Esophagus muscularis mucosa (tissue), 4 donors: ENCODE measurements around the gene IFIT5. TPM values are rescaled to one million over a fixed set of nuclear protein-coding genes. Genes with fewer than 3 reads are reported as not detected.
A peak's percentile ranks its signal among the peaks of the same experiment; 100 is the strongest.

Experiments used
- DNase-seq: peaks from one replicate; pipeline ENCODE4 v3.0.0-alpha.2; 2017; ENCODE audit errors: extremely low spot score
- H3K27ac ChIP-seq, 4 donors: fragments of 200-600 bp; sonication (generic); replicated peaks in 1 of 4; 1 replicate in 3 of 4; 2 replicates in 1 of 4; pipeline ENCODE4 v1.5.1; 2016 to 2019; ENCODE audit warnings: mild to moderate bottlenecking in 1 of 4
- H3K27me3 ChIP-seq, 4 donors: fragments of 200-600 bp; sonication (generic); one replicate each; pipeline versions ENCODE4 v1.5.1 to v1.6.0; 2016 to 2019
- H3K36me3 ChIP-seq, 4 donors: fragments of 200-600 bp; sonication (generic); one replicate each; pipeline ENCODE4 v1.5.1; 2016 to 2019
- H3K4me1 ChIP-seq, 4 donors: fragments of 200-600 bp; sonication (generic); one replicate each; pipeline ENCODE4 v1.5.1; 2016 to 2019
- H3K4me3 ChIP-seq, 4 donors: fragments of 200-600 bp; sonication (generic); 1 replicate in 2 of 4; 2 replicates in 2 of 4; pipeline ENCODE4 v1.5.1; 2016 to 2019; ENCODE audit warnings: mild to moderate bottlenecking in 4 of 4, moderate library complexity in 1 of 4
- H3K9me3 ChIP-seq, 4 donors: fragments of 200-600 bp; sonication (generic); 1 replicate in 3 of 4; 2 replicates in 1 of 4; pipeline ENCODE4 v1.5.1; 2016 to 2019
- CTCF ChIP-seq, 3 experiments: fragments of 200-600 bp in 2 of 3; fragments of 450-650 bp in 1 of 3; sonication (generic) in 2 of 3; IDR thresholded peaks; one replicate each; pipeline ENCODE4 v1.5.1; 2017 to 2019; ENCODE audit warnings: antibody characterized with exemption in 3 of 3, mild to moderate bottlenecking in 2 of 3, moderate library complexity in 1 of 3
- EP300 ChIP-seq: sonication (generic); formaldehyde crosslinking; IDR thresholded peaks from one replicate; pipeline ENCODE4 v1.6.1; 2017; ENCODE audit warnings: antibody characterized with exemption
- POLR2A ChIP-seq: fragments of 450-650 bp; IDR thresholded peaks from one replicate; pipeline ENCODE4 v1.6.1; 2017; ENCODE audit warnings: antibody characterized with exemption, moderate library complexity, mild to moderate bottlenecking, low read depth
- POLR2AphosphoS5 ChIP-seq, 2 donors: sonication (generic); formaldehyde crosslinking; IDR thresholded peaks; one replicate each; pipeline ENCODE4 v1.6.1; 2017; ENCODE audit warnings: antibody characterized with exemption in 2 of 2
- WGBS: methylation state at CpG from one replicate; pipeline ENCODE4 v1.1.5; 2018; 5-methylcytosine and 5-hydroxymethylcytosine counted together
- intact Hi-C: fragments of 100-400 bp; cut with DNase I; formaldehyde crosslinking; loops from one replicate; pipeline ENCODE4 v1.15.1; 2023
- total RNA-seq, 4 donors: library from RNA; depleted of rRNA; stranded (reverse); fragments of >200 nt; gene quantifications; one replicate each; pipeline versions ENCODE4 v1.1.0 to v1.2.1, GENCODE V29; 2016

The IFIT5 gene
- total RNA-seq, 4 donors from 2014 or later = 13.0 to 23.3 (median 19.1) TPM

- intact Hi-C loops = no loop called here
- peak; percentile 29 for DNase-seq
- TF ChIP-seq POLR2AphosphoS5 (IDR thresholded peaks at IDR 0.05) (no peak), EP300 (no peak), CTCF (IDR thresholded peaks at IDR 0.05) (no peak), POLR2A (no peak)
- 82% methylated on average over 5 of the region's 5 CpGs for WGBS
- no peaks in the 10 kb centered on the region for H3K27me3 ChIP-seq
- no peak within 1 kb of the TSS for H3K27ac ChIP-seq
- H3K4me1 ChIP-seq = peaks cover 21 to 22% (median 22%) of the 10 kb centered on the region in 4 donors
- H3K4me3 ChIP-seq = no peak within 1 kb of the TSS
- H3K36me3 ChIP-seq = no peaks in the 10 kb centered on the region
- no peaks in the 10 kb centered on the region for H3K9me3 ChIP-seq
Measured at GRCh38 chr10:89377705-89378637, 36.4 kb upstream of the IFIT5 start, which contains the start of gene IFIT1B. Gene IFIT1B (plus strand): TSS chr10:89378056. CDS start chr10:89378136, 80 bp downstream.

- Histone ChIP-seq H3K36me3 (no peaks in the 10 kb centered on the region), H3K27me3 (no peaks in the 10 kb centered on the region), H3K27ac (no peak overlapping the region), H3K4me3 (no peak overlapping the region), H3K4me1 (peaks cover 11 to 14% (median 11%) of the 10 kb centered on the region in 4 donors), H3K9me3 (no peaks in the 10 kb centered on the region)
- DNase-seq = no peak
- TF ChIP-seq POLR2AphosphoS5 (IDR thresholded peaks at IDR 0.05) = no peak
- TF ChIP-seq POLR2A = no peak
- TF ChIP-seq CTCF (IDR thresholded peaks at IDR 0.05) = no peak
- no peak for TF ChIP-seq EP300
- intact Hi-C loops = no loop called here
Measured at GRCh38 chr10:89379103-89379502, 35.3 kb upstream of the IFIT5 start.

GRCh38 chr10:89382757-89383156, 31.6 kb upstream of the IFIT5 start:
- no peak overlapping the region for H3K27ac ChIP-seq
- peak; percentile 10 for DNase-seq
- 100% methylated on average over 1 of the region's 1 CpG for WGBS
- intact Hi-C loops = no loop called here
- H3K9me3 ChIP-seq = no peaks in the 10 kb centered on the region
- H3K4me3 ChIP-seq = no peak overlapping the region
- no peaks in the 10 kb centered on the region for H3K27me3 ChIP-seq
- H3K36me3 ChIP-seq = no peaks in the 10 kb centered on the region
- H3K4me1 ChIP-seq = peaks cover 0 to under 1% (median 0%) of the 10 kb centered on the region in 4 donors
- TF ChIP-seq POLR2A = no peak

GRCh38 chr10:89384474-89385340, 29.7 kb upstream of the IFIT5 start:
- Histone ChIP-seq H3K4me1 (peaks cover 0 to 17% (median 14%) of the 10 kb centered on the region in 4 donors), H3K4me3 (no peak overlapping the region), H3K27me3 (no peaks in the 10 kb centered on the region), H3K27ac (no peak overlapping the region), H3K9me3 (no peaks in the 10 kb centered on the region), H3K36me3 (no peaks in the 10 kb centered on the region)
- intact Hi-C loops = no loop called here
- TF ChIP-seq EP300 (no peak), POLR2A (no peak), CTCF (IDR thresholded peaks at IDR 0.05) (no peak), POLR2AphosphoS5 (IDR thresholded peaks at IDR 0.05) (no peak)
- peak; percentile 50 for DNase-seq
- WGBS = 72% methylated on average over 4 of the region's 4 CpGs

GRCh38 chr10:89388806-89389205, 25.6 kb upstream of the IFIT5 start:
- Histone ChIP-seq H3K36me3 (no peaks in the 10 kb centered on the region), H3K27me3 (no peaks in the 10 kb centered on the region), H3K27ac (peak overlapping the region in 2 of 4 donors; percentile 3 to 33), H3K4me3 (no peak overlapping the region), H3K4me1 (peaks cover 16 to 52% (median 49%) of the 10 kb centered on the region in 4 donors), H3K9me3 (no peaks in the 10 kb centered on the region)
- intact Hi-C loops = no loop called here
- WGBS = 41% methylated on average over 2 of the region's 2 CpGs
- TF ChIP-seq EP300 = no peak
- TF ChIP-seq CTCF (IDR thresholded peaks at IDR 0.05) = no peak
- no peak for TF ChIP-seq POLR2AphosphoS5 (IDR thresholded peaks at IDR 0.05)
- no peak for TF ChIP-seq POLR2A
- peak; percentile 31 for DNase-seq
